Body of pancreas (tissue), 4 donors: Measurements from ENCODE around the gene SPINK14. TPM values are rescaled to one million over a fixed set of nuclear protein-coding genes. Genes with fewer than 3 reads are reported as not detected.

Experiments used
- ATAC-seq: fragments of 150-250 bp; one replicate; pipeline ENCODE4 v1.9.1; 2016
- DNase-seq, 4 donors: peaks; one replicate each; pipeline ENCODE4 v3.0.0-alpha.2; 2019
- H3K27ac ChIP-seq, 4 donors: fragments of 200-600 bp; sonication (generic); 1 replicate in 3 of 4; 2 replicates in 1 of 4; pipeline versions ENCODE4 v1.5.1 to v1.6.1; 2016 to 2019; ENCODE audit warnings: mild to moderate bottlenecking in 1 of 4, mixed read lengths in 1 of 4, moderate library complexity in 1 of 4
- H3K27me3 ChIP-seq, 2 donors: fragments of 200-600 bp; sonication (generic); one replicate each; pipeline ENCODE4 v1.6.0; 2016; ENCODE audit warnings: mild to moderate bottlenecking in 1 of 2
- H3K36me3 ChIP-seq, 2 donors: fragments of 200-600 bp; sonication (generic); replicated peaks in 1 of 2; 2 replicates each; pipeline ENCODE4 v1.5.1; 2016; ENCODE audit warnings: low read depth in 2 of 2; ENCODE audit not compliant: insufficient read depth in 1 of 2
- H3K4me1 ChIP-seq: fragments of 200-600 bp; sonication (generic); one replicate; pipeline ENCODE4 v1.6.0; 2016
- H3K4me3 ChIP-seq, 2 donors: fragments of 200-600 bp; sonication (generic); 1 replicate in 1 of 2; 2 replicates in 1 of 2; pipeline ENCODE4 v1.5.1; 2016 to 2019
- H3K9me3 ChIP-seq, 3 donors: fragments of 200-600 bp; sonication (generic); 1 replicate in 2 of 3; 2 replicates in 1 of 3; pipeline ENCODE4 v1.5.1; 2016
- CTCF ChIP-seq, 7 experiments: fragments of 450-650 bp in 4 of 7; fragments of 200-600 bp in 3 of 7; sonication (generic) in 3 of 7; IDR thresholded peaks; one replicate each; pipeline ENCODE4 v1.5.1; 2016 to 2019; ENCODE audit warnings: antibody characterized with exemption in 7 of 7
- POLR2A ChIP-seq, 3 donors: fragments of 450-650 bp; IDR thresholded peaks; one replicate each; pipeline ENCODE4 v1.6.1; 2016; ENCODE audit warnings: antibody characterized with exemption in 3 of 3, mild to moderate bottlenecking in 2 of 3
- WGBS, 2 donors: methylation state at CpG; one replicate each; pipeline ENCODE4 v1.1.5; 2017; 5-methylcytosine and 5-hydroxymethylcytosine counted together
- intact Hi-C: fragments of 100-400 bp; cut with DNase I; formaldehyde crosslinking; loops from one replicate; pipeline ENCODE4 v1.15.1; 2023
- total RNA-seq, 2 donors: library from RNA; depleted of rRNA; stranded (reverse); fragments of >200 nt; gene quantifications; one replicate each; pipeline ENCODE4 v1.1.0, GENCODE V29; 2016

Gene SPINK14
- total RNA-seq, 2 donors from 2014 or later, result not detected

- ATAC-seq, result no peak
- intact Hi-C loops, result no loop called here
- no peak for DNase-seq
These were observed 32.8 kb downstream of the SPINK14 start for GRCh38 chr5:148201151-148201550.

GRCh38 chr5:148202531-148203203 lies 34.3 kb downstream of the SPINK14 start, which contains the start of gene SPINK6:
Gene SPINK6 (plus strand): TSS chr5:148203042. CDS start chr5:148203097, 55 bp downstream.
- Histone ChIP-seq H3K27me3 (no peaks in the 10 kb centered on the region), H3K4me3 (no peak within 1 kb of the TSS), H3K4me1 (peaks cover 8% of the 10 kb centered on the region), H3K27ac (no peak within 1 kb of the TSS), H3K36me3 (no peaks in the 10 kb centered on the region), H3K9me3 (no peaks in the 10 kb centered on the region)
- no peak for DNase-seq
- TF ChIP-seq CTCF (IDR thresholded peaks at IDR 0.05), result no peak
- TF ChIP-seq POLR2A (IDR thresholded peaks at IDR 0.05), result no peak
- whole genome bisulfite sequencing, 2 donors, result 90 to 96% methylated on average over 2 of the region's 2 CpGs
- ATAC-seq, result no peak
- intact Hi-C loops, result no loop called here

More at GRCh38 chr5:148201151-148201550, 32.8 kb downstream of the SPINK14 start:
- Histone ChIP-seq H3K27ac (no peak overlapping the region), H3K4me1 (peaks cover 8% of the 10 kb centered on the region), H3K27me3 (no peaks in the 10 kb centered on the region), H3K9me3 (no peaks in the 10 kb centered on the region), H3K4me3 (no peak overlapping the region), H3K36me3 (no peaks in the 10 kb centered on the region)
- 78 to 83% methylated on average over 2 of the region's 2 CpGs for WGBS, 2 donors
- TF ChIP-seq POLR2A (IDR thresholded peaks at IDR 0.05) (no peak), CTCF (IDR thresholded peaks at IDR 0.05) (no peak)

GRCh38 chr5:148205044-148205806 lies 36.9 kb downstream of the SPINK14 start:
- intact Hi-C loops, result no loop called here
- DNase-seq, result peak in 2 of 4 donors; percentile 16 to 24
- Histone ChIP-seq H3K36me3 (no peaks in the 10 kb centered on the region), H3K27me3 (no peaks in the 10 kb centered on the region), H3K27ac (peak overlapping the region in 1 of 4 donors; percentile 9), H3K4me3 (no peak overlapping the region), H3K9me3 (no peaks in the 10 kb centered on the region), H3K4me1 (peaks cover 8% of the 10 kb centered on the region)
- WGBS, 2 donors, result 44 to 54% methylated on average over 4 of the region's 4 CpGs
- peak; percentile 47 for ATAC-seq
- no peak for TF ChIP-seq CTCF (IDR thresholded peaks at IDR 0.05)
- no peak for TF ChIP-seq POLR2A (IDR thresholded peaks at IDR 0.05)

- no peaks in the 10 kb centered on the region for H3K27me3 ChIP-seq
- WGBS, 2 donors, result 36 to 42% methylated on average over 1 of the region's 1 CpG
- H3K4me3 ChIP-seq, result no peak overlapping the region
- peak overlapping the region in 1 of 4 donors; percentile 9 for H3K27ac ChIP-seq
- intact Hi-C loops, result no loop called here
- ATAC-seq (no peak), DNase-seq (no peak)
- no peaks in the 10 kb centered on the region for H3K36me3 ChIP-seq
- peaks cover 8% of the 10 kb centered on the region for H3K4me1 ChIP-seq
- no peak for TF ChIP-seq CTCF (IDR thresholded peaks at IDR 0.05)
- TF ChIP-seq POLR2A (IDR thresholded peaks at IDR 0.05), result no peak
- H3K9me3 ChIP-seq, result no peaks in the 10 kb centered on the region
These were observed 37.5 kb downstream of the SPINK14 start for GRCh38 chr5:148205865-148206264.
